NCI-H2081 (cell line): ENCODE results near the gene CNTNAP5.
A peak's percentile ranks its signal among the peaks of the same experiment; 100 is the strongest.

ENCODE experiments used
- DNase-seq, 2 experiments: peaks; one replicate each; lab custom pipeline; 2025; lab: John Stamatoyannopoulos, UW

CNTNAP5 gene

GRCh38 chr2:124267794-124268193 is 242.7 kb downstream of the CNTNAP5 start:
- DNase-seq, result no peak

- no peak for DNase-seq
These were observed 244.3 kb downstream of the CNTNAP5 start for GRCh38 chr2:124269348-124269747.

GRCh38 chr2:124272261-124272841 is 247.3 kb downstream of the CNTNAP5 start:
- no peak for DNase-seq

- DNase-seq, result no peak
These were observed 256.5 kb downstream of the CNTNAP5 start for GRCh38 chr2:124281541-124281940.

- peak in 1 of 2 experiments; percentile 3 for DNase-seq
These were observed 258.0 kb downstream of the CNTNAP5 start for GRCh38 chr2:124283096-124283495.

- no peak for DNase-seq
These were observed 261.1 kb downstream of the CNTNAP5 start for GRCh38 chr2:124286089-124286783.

- no peak for DNase-seq
These were observed 264.0 kb downstream of the CNTNAP5 start for GRCh38 chr2:124289060-124289459.

- DNase-seq, result no peak
These were observed 264.5 kb downstream of the CNTNAP5 start for GRCh38 chr2:124289615-124290014.

GRCh38 chr2:124296470-124296869 is 271.4 kb downstream of the CNTNAP5 start:
- DNase-seq, result no peak

- no peak for DNase-seq
These were observed 276.8 kb downstream of the CNTNAP5 start for GRCh38 chr2:124301915-124302314.

GRCh38 chr2:124308319-124309062 is 283.4 kb downstream of the CNTNAP5 start:
- no peak for DNase-seq

- no peak for DNase-seq
These were observed 284.6 kb downstream of the CNTNAP5 start for GRCh38 chr2:124309563-124310138.

- DNase-seq, result no peak
These were observed 285.6 kb downstream of the CNTNAP5 start for GRCh38 chr2:124310671-124311070.

GRCh38 chr2:124314084-124314483 is 289.0 kb downstream of the CNTNAP5 start:
- no peak for DNase-seq

GRCh38 chr2:124315221-124315880 is 290.3 kb downstream of the CNTNAP5 start:
- no peak for DNase-seq

GRCh38 chr2:124316133-124316532 is 291.0 kb downstream of the CNTNAP5 start:
- no peak for DNase-seq

GRCh38 chr2:124316881-124317605 is 292.0 kb downstream of the CNTNAP5 start:
- peak; percentile 0 to 23 for DNase-seq

GRCh38 chr2:124317628-124318027 is 292.5 kb downstream of the CNTNAP5 start:
- no peak for DNase-seq

GRCh38 chr2:124318913-124319312 is 293.8 kb downstream of the CNTNAP5 start:
- DNase-seq, result no peak

GRCh38 chr2:124319577-124319976 is 294.5 kb downstream of the CNTNAP5 start:
- DNase-seq, result no peak

GRCh38 chr2:124320051-124320688 is 295.1 kb downstream of the CNTNAP5 start:
- DNase-seq, result no peak
